ENCODE data around the gene ELF4.
"Not testable (repeated sequence)": the region's sequence is repeated elsewhere in the genome, so short reads cannot be mapped to it uniquely, and the experiment has no call there.

DNA sequence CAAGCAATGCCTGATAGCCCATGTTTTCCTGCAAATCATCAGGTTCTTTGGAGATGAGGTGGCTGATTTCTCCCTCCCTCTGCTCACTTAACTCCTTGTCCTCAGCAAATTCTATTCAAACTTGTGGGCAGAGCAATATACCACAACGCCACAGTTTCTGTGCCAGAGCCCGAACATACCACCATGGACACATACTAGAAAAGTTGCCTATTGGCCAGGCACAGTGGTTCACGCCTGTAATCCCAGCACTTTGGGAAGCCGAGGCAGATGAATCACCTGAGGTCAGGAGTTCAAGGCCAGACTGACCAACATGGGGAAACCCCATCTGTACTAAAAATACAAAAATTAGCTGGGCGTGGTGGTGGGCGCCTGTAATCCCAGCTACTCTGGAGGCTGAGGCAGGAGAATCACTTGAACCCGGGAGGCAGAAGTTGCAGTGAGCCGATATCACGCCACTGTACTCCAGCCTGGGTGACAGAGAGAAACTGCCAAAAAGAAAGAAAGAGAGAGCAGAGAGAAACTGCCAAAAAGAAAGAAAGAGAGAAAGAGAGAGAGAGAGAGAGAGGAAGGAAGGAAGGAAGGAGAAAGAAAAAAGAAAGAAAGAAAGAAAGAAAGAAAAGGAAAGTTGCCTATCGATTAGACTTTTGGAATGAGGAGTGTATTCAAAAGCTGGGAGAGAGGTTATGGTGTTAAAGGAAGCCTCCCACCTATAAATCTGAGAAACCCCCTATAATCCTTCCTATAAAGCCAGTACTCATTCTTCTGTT lies 5.0 kb upstream of the ELF4 start:
- TF ChIP-seq, protein P1, sequence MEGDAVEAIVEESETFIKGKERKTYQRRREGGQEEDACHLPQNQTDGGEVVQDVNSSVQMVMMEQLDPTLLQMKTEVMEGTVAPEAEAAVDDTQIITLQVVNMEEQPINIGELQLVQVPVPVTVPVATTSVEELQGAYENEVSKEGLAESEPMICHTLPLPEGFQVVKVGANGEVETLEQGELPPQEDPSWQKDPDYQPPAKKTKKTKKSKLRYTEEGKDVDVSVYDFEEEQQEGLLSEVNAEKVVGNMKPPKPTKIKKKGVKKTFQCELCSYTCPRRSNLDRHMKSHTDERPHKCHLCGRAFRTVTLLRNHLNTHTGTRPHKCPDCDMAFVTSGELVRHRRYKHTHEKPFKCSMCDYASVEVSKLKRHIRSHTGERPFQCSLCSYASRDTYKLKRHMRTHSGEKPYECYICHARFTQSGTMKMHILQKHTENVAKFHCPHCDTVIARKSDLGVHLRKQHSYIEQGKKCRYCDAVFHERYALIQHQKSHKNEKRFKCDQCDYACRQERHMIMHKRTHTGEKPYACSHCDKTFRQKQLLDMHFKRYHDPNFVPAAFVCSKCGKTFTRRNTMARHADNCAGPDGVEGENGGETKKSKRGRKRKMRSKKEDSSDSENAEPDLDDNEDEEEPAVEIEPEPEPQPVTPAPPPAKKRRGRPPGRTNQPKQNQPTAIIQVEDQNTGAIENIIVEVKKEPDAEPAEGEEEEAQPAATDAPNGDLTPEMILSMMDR (IDR thresholded peaks at IDR 0.05) = not testable (repeated sequence)
- not testable (repeated sequence) for TF ChIP-seq POLR2A (IDR thresholded peaks at IDR 0.05)

All from right lobe of liver (tissue), 4 donors.